Purkinje cell (primary cell): ENCODE measurements around the gene KRT1. TPM values are rescaled to one million over a fixed set of nuclear protein-coding genes. Genes with fewer than 3 reads are reported as not detected.

Experiments
- polyA plus RNA-seq: library from polyadenylated mRNA; unstranded; fragments of >200 nt; fragmentation: Nextera tagmentation; gene quantifications from 2 replicates; pipeline ENCODE4 v1.2.1, GENCODE V29; 2014

Gene KRT1
- not detected in 2 replicates for polyA plus RNA-seq

GRCh38 chr12:52680363-52680762, at the start of gene KRT1:
KRT1 (minus strand) TSS chr12:52680407; CDS start chr12:52680348, 59 bp downstream.

GRCh38 chr12:52703424-52703823, 23.2 kb upstream of the KRT1 start, which contains the start of gene KRT77:
KRT77 (minus strand) TSS chr12:52703524; CDS start chr12:52703434, 90 bp downstream.

GRCh38 chr12:52651726-52652261, 28.4 kb downstream of the KRT1 start, which contains the start of gene KRT2:
KRT2 (minus strand) TSS chr12:52652211; CDS start chr12:52652142, 69 bp downstream.

Other genes starting within 250 kb of the KRT1 start
- gene KRT75, start 246.0 kb downstream of the KRT1 start, polyA plus RNA-seq, result not detected in 2 replicates
- not detected in 2 replicates for gene KRT6B, start 228.3 kb downstream of the KRT1 start, polyA plus RNA-seq
- gene KRT6C, start 206.6 kb downstream of the KRT1 start, polyA plus RNA-seq, result not detected in 2 replicates
- gene KRT6A, start 187.2 kb downstream of the KRT1 start, polyA plus RNA-seq, result not detected in 2 replicates
- not detected in 2 replicates for gene KRT5, start 160.0 kb downstream of the KRT1 start, polyA plus RNA-seq
- gene KRT71, start 127.3 kb downstream of the KRT1 start, polyA plus RNA-seq, result not detected in 2 replicates
- 0.35 and 0.92 TPM in 2 replicates for gene KRT74, start 106.6 kb downstream of the KRT1 start, polyA plus RNA-seq
- 2.1 and 5.0 TPM in 2 replicates for gene KRT72, start 78.9 kb downstream of the KRT1 start, polyA plus RNA-seq
- gene KRT73, start 61.8 kb downstream of the KRT1 start, polyA plus RNA-seq, result not detected in 2 replicates
- gene KRT2, start 28.2 kb downstream of the KRT1 start, polyA plus RNA-seq, result not detected in 2 replicates
- not detected in 2 replicates for gene KRT77, start 23.1 kb upstream of the KRT1 start, polyA plus RNA-seq
- not detected in 2 replicates for gene KRT76, start 96.9 kb upstream of the KRT1 start, polyA plus RNA-seq
- not detected in 2 replicates for gene KRT3, start 115.7 kb upstream of the KRT1 start, polyA plus RNA-seq
- gene KRT4, start 133.7 kb upstream of the KRT1 start, polyA plus RNA-seq, result not detected in 2 replicates
- gene KRT79, start 153.9 kb upstream of the KRT1 start, polyA plus RNA-seq, result 0.81 TPM in 1 of 2 replicates, not detected in the other
- not detected in 2 replicates for gene KRT78, start 168.6 kb upstream of the KRT1 start, polyA plus RNA-seq
- not detected in 2 replicates for gene KRT8, start 224.7 kb upstream of the KRT1 start, polyA plus RNA-seq